Measurements from ENCODE around the gene EPS8. TPM values are rescaled to one million over a fixed set of nuclear protein-coding genes. Genes with fewer than 3 reads are reported as not detected.

Gene EPS8
- total RNA-seq, 2 experiments from 2014 or later, result 0.61 to 0.92 TPM

- H3K36me3 ChIP-seq (ENCODE audit: insufficient read depth, low read length), result no peaks in the 10 kb centered on the region
- no peak for DNase-seq (ENCODE audit: low spot score)
- no peak overlapping the region for H3K4me2 ChIP-seq (ENCODE audit: low read length)
- no peak overlapping the region for H3K4me3 ChIP-seq (ENCODE audit: low read depth, low read length, poor library complexity, severe bottlenecking)
- H3K9me2 ChIP-seq (ENCODE audit: insufficient read depth, low read length), result no peaks in the 10 kb centered on the region
- ChIA-PET CTCF (ENCODE audit: unreplicated experiment) (no interaction called here), POLR2A (interaction anchor here (0.8 kb wide), 1 partner anchor 46 kb away, joined by 3 read pairs; no protein-coding TSS in a partner anchor)
- no peaks in the 10 kb centered on the region for H3K4me1 ChIP-seq (ENCODE audit: insufficient read depth, low read length, poor library complexity, severe bottlenecking)
- no peaks in the 10 kb centered on the region for H3K9me3 ChIP-seq (ENCODE audit: low read length)
- no peaks in the 10 kb centered on the region for H4K20me1 ChIP-seq (ENCODE audit: insufficient read depth, low read length)
- no peaks in the 10 kb centered on the region for H3K79me2 ChIP-seq (ENCODE audit: insufficient read depth, low read depth, low read length)
- TF ChIP-seq EZH2phosphoT487 (IDR thresholded peaks at IDR 0.05; ENCODE audit: borderline replicate concordance, low read depth, low read length) (no peak), CTCF (conservative IDR thresholded peaks at IDR 0.05; ENCODE audit: low read length) (no peak)
- no TSS peak for BruUV-seq (replicated peaks)
- intact Hi-C loops (cut with micrococcal nuclease; ENCODE audit: unreplicated experiment), result no loop called here
- no peak overlapping the region for H3K27ac ChIP-seq (ENCODE audit: low read depth, low read length, poor library complexity, severe bottlenecking)
- no peak overlapping the region for H2AFZ ChIP-seq (ENCODE audit: low read length)
These were observed 86.9 kb downstream of the EPS8 start for GRCh38 chr12:15702276-15702675.

- no peak overlapping the region for H3K4me2 ChIP-seq (ENCODE audit: low read length)
- H2AFZ ChIP-seq (ENCODE audit: low read length), result no peak overlapping the region
- H3K79me2 ChIP-seq (ENCODE audit: insufficient read depth, low read depth, low read length), result no peaks in the 10 kb centered on the region
- no peaks in the 10 kb centered on the region for H3K36me3 ChIP-seq (ENCODE audit: insufficient read depth, low read length)
- ChIA-PET POLR2A (no interaction called here), CTCF (ENCODE audit: unreplicated experiment) (no interaction called here)
- no peaks in the 10 kb centered on the region for H4K20me1 ChIP-seq (ENCODE audit: insufficient read depth, low read length)
- no peak overlapping the region for H3K4me3 ChIP-seq (ENCODE audit: low read depth, low read length, poor library complexity, severe bottlenecking)
- no peaks in the 10 kb centered on the region for H3K9me3 ChIP-seq (ENCODE audit: low read length)
- H3K9me2 ChIP-seq (ENCODE audit: insufficient read depth, low read length), result no peaks in the 10 kb centered on the region
- no peak for TF ChIP-seq CTCF (conservative IDR thresholded peaks at IDR 0.05; ENCODE audit: low read length)
- TF ChIP-seq EZH2phosphoT487 (IDR thresholded peaks at IDR 0.05; ENCODE audit: borderline replicate concordance, low read depth, low read length), result no peak
- no peak overlapping the region for H3K27ac ChIP-seq (ENCODE audit: low read depth, low read length, poor library complexity, severe bottlenecking)
- no peak for DNase-seq (ENCODE audit: low spot score)
- intact Hi-C loops (cut with micrococcal nuclease; ENCODE audit: unreplicated experiment), result no loop called here
- BruUV-seq (replicated peaks), result no TSS peak
- no peaks in the 10 kb centered on the region for H3K4me1 ChIP-seq (ENCODE audit: insufficient read depth, low read length, poor library complexity, severe bottlenecking)
These were observed 87.5 kb downstream of the EPS8 start for GRCh38 chr12:15701631-15702156.

GRCh38 chr12:15701206-15701605 lies 88.0 kb downstream of the EPS8 start:
- TF ChIP-seq EZH2phosphoT487 (IDR thresholded peaks at IDR 0.05; ENCODE audit: borderline replicate concordance, low read depth, low read length), result no peak
- no peak for TF ChIP-seq CTCF (conservative IDR thresholded peaks at IDR 0.05; ENCODE audit: low read length)
- ChIA-PET CTCF (ENCODE audit: unreplicated experiment) (no interaction called here), POLR2A (no interaction called here)
- Histone ChIP-seq H3K79me2 (ENCODE audit: insufficient read depth, low read depth, low read length) (no peaks in the 10 kb centered on the region), H3K4me2 (ENCODE audit: low read length) (no peak overlapping the region), H2AFZ (ENCODE audit: low read length) (no peak overlapping the region), H4K20me1 (ENCODE audit: insufficient read depth, low read length) (no peaks in the 10 kb centered on the region), H3K27ac (ENCODE audit: low read depth, low read length, poor library complexity, severe bottlenecking) (no peak overlapping the region), H3K36me3 (ENCODE audit: insufficient read depth, low read length) (no peaks in the 10 kb centered on the region), H3K4me3 (ENCODE audit: low read depth, low read length, poor library complexity, severe bottlenecking) (no peak overlapping the region), H3K4me1 (ENCODE audit: insufficient read depth, low read length, poor library complexity, severe bottlenecking) (no peaks in the 10 kb centered on the region), H3K9me3 (ENCODE audit: low read length) (no peaks in the 10 kb centered on the region), H3K9me2 (ENCODE audit: insufficient read depth, low read length) (no peaks in the 10 kb centered on the region)
- no peak for DNase-seq (ENCODE audit: low spot score)
- intact Hi-C loops (cut with micrococcal nuclease; ENCODE audit: unreplicated experiment), result no loop called here
- no TSS peak for BruUV-seq (replicated peaks)

Measured in OCI-LY7 (cell line).